ENCODE results near the gene MGARP.
"Not testable (repeated sequence)": the region's sequence is repeated elsewhere in the genome, so short reads cannot be mapped to it uniquely, and the experiment has no call there.

MGARP gene

GRCh38 chr4:139315221-139315675 is 35.2 kb upstream of the MGARP start:
- ATAC-seq (ENCODE audit: insufficient read depth, low read depth) (no peak), DNase-seq (no peak)
- no peaks in the 10 kb centered on the region for H3K27me3 ChIP-seq (ENCODE audit: insufficient read depth, low read length, poor library complexity)
- H3K4me1 ChIP-seq (ENCODE audit: insufficient read depth, low read length), result peaks cover 3% of the 10 kb centered on the region; the same call in 1 of the 2 replicates
- peaks cover 14% of the 10 kb centered on the region for H3K36me3 ChIP-seq (ENCODE audit: insufficient read depth, low read length)
- H3K27ac ChIP-seq (ENCODE audit: low read length), result no peak overlapping the region
- H4K20me1 ChIP-seq (ENCODE audit: insufficient read depth, low read length), result peaks cover 87% of the 10 kb centered on the region
- no peak overlapping the region for H2AFZ ChIP-seq (ENCODE audit: low read depth, low read length)
- no peak overlapping the region for H3K9ac ChIP-seq (ENCODE audit: low read depth, low read length)
- H3K79me2 ChIP-seq (ENCODE audit: insufficient read depth, low read length), result peaks cover 100% of the 10 kb centered on the region
- TF ChIP-seq, protein P1, sequence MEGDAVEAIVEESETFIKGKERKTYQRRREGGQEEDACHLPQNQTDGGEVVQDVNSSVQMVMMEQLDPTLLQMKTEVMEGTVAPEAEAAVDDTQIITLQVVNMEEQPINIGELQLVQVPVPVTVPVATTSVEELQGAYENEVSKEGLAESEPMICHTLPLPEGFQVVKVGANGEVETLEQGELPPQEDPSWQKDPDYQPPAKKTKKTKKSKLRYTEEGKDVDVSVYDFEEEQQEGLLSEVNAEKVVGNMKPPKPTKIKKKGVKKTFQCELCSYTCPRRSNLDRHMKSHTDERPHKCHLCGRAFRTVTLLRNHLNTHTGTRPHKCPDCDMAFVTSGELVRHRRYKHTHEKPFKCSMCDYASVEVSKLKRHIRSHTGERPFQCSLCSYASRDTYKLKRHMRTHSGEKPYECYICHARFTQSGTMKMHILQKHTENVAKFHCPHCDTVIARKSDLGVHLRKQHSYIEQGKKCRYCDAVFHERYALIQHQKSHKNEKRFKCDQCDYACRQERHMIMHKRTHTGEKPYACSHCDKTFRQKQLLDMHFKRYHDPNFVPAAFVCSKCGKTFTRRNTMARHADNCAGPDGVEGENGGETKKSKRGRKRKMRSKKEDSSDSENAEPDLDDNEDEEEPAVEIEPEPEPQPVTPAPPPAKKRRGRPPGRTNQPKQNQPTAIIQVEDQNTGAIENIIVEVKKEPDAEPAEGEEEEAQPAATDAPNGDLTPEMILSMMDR (IDR thresholded peaks at IDR 0.05; ENCODE audit: borderline replicate concordance, extremely low read depth, low read length, poor library complexity, severe bottlenecking), result no peak
- no peak for TF ChIP-seq EZH2 (IDR thresholded peaks at IDR 0.05; ENCODE audit: borderline replicate concordance, low read depth, low read length, severe bottlenecking)
- no peak overlapping the region for H3K4me2 ChIP-seq (ENCODE audit: insufficient read depth, low read length)
- H3K4me3 ChIP-seq (ENCODE audit: low read depth in 1 of 2, low read length in 2 of 2), result no peak overlapping the region
- no peaks in the 10 kb centered on the region for H3K9me3 ChIP-seq (ENCODE audit: insufficient read depth, low read length, severe bottlenecking)

GRCh38 chr4:139314047-139314800 is 34.2 kb upstream of the MGARP start:
- H3K4me1 ChIP-seq (ENCODE audit: insufficient read depth, low read length), result peaks cover 6% of the 10 kb centered on the region; the same call in 1 of the 2 replicates
- no peaks in the 10 kb centered on the region for H3K27me3 ChIP-seq (ENCODE audit: insufficient read depth, low read length, poor library complexity)
- peaks cover 99% of the 10 kb centered on the region for H3K79me2 ChIP-seq (ENCODE audit: insufficient read depth, low read length)
- no peaks in the 10 kb centered on the region for H3K9me3 ChIP-seq (ENCODE audit: insufficient read depth, low read length, severe bottlenecking)
- TF ChIP-seq, protein P1 (IDR thresholded peaks at IDR 0.05; ENCODE audit: borderline replicate concordance, extremely low read depth, low read length, poor library complexity, severe bottlenecking), result no peak
- no peak for TF ChIP-seq EZH2 (IDR thresholded peaks at IDR 0.05; ENCODE audit: borderline replicate concordance, low read depth, low read length, severe bottlenecking)
- H3K9ac ChIP-seq (ENCODE audit: low read depth, low read length), result no peak overlapping the region
- peaks cover 85% of the 10 kb centered on the region for H4K20me1 ChIP-seq (ENCODE audit: insufficient read depth, low read length)
- no peak overlapping the region for H2AFZ ChIP-seq (ENCODE audit: low read depth, low read length)
- no peak overlapping the region for H3K27ac ChIP-seq (ENCODE audit: low read length)
- no peak overlapping the region for H3K4me2 ChIP-seq (ENCODE audit: insufficient read depth, low read length)
- H3K4me3 ChIP-seq (ENCODE audit: low read depth in 1 of 2, low read length in 2 of 2), result no peak overlapping the region
- ATAC-seq (ENCODE audit: insufficient read depth, low read depth) (0 out of 3 replicates have a peak, but pooled peaks have one; percentile 29), DNase-seq (no peak)
- H3K36me3 ChIP-seq (ENCODE audit: insufficient read depth, low read length), result peaks cover 14% of the 10 kb centered on the region

- not testable (repeated sequence) for H2AFZ ChIP-seq (ENCODE audit: low read depth, low read length); H3K9ac ChIP-seq (ENCODE audit: low read depth, low read length); H3K4me1 ChIP-seq (ENCODE audit: insufficient read depth, low read length); H3K27me3 ChIP-seq (ENCODE audit: insufficient read depth, low read length, poor library complexity); H3K9me3 ChIP-seq (ENCODE audit: insufficient read depth, low read length, severe bottlenecking); ATAC-seq (ENCODE audit: insufficient read depth, low read depth); DNase-seq; H3K4me2 ChIP-seq (ENCODE audit: insufficient read depth, low read length); H3K4me3 ChIP-seq (ENCODE audit: low read depth in 1 of 2, low read length in 2 of 2); H3K27ac ChIP-seq (ENCODE audit: low read length)
- Histone ChIP-seq H3K36me3 (ENCODE audit: insufficient read depth, low read length) (peaks cover 17% of the 10 kb centered on the region), H3K79me2 (ENCODE audit: insufficient read depth, low read length) (peaks cover 99% of the 10 kb centered on the region), H4K20me1 (ENCODE audit: insufficient read depth, low read length) (peaks cover 83% of the 10 kb centered on the region)
These were observed 33.4 kb upstream of the MGARP start for GRCh38 chr4:139313414-139313813.

GRCh38 chr4:139312552-139313332 is 32.7 kb upstream of the MGARP start:
- no peak for TF ChIP-seq EZH2 (IDR thresholded peaks at IDR 0.05; ENCODE audit: borderline replicate concordance, low read depth, low read length, severe bottlenecking)
- TF ChIP-seq, protein P1 (IDR thresholded peaks at IDR 0.05; ENCODE audit: borderline replicate concordance, extremely low read depth, low read length, poor library complexity, severe bottlenecking), result no peak
- Histone ChIP-seq H3K9me3 (ENCODE audit: insufficient read depth, low read length, severe bottlenecking) (no peaks in the 10 kb centered on the region), H2AFZ (ENCODE audit: low read depth, low read length) (no peak overlapping the region), H3K27ac (ENCODE audit: low read length) (no peak overlapping the region), H3K36me3 (ENCODE audit: insufficient read depth, low read length) (peaks cover 19% of the 10 kb centered on the region), H3K79me2 (ENCODE audit: insufficient read depth, low read length) (peaks cover 99% of the 10 kb centered on the region), H3K27me3 (ENCODE audit: insufficient read depth, low read length, poor library complexity) (no peaks in the 10 kb centered on the region), H3K4me2 (ENCODE audit: insufficient read depth, low read length) (no peak overlapping the region), H4K20me1 (ENCODE audit: insufficient read depth, low read length) (peaks cover 82% of the 10 kb centered on the region), H3K4me3 (ENCODE audit: low read depth in 1 of 2, low read length in 2 of 2) (no peak overlapping the region), H3K9ac (ENCODE audit: low read depth, low read length) (no peak overlapping the region), H3K4me1 (ENCODE audit: insufficient read depth, low read length) (peaks cover 6% of the 10 kb centered on the region; the same call in 1 of the 2 replicates)
- ATAC-seq (ENCODE audit: insufficient read depth, low read depth) (no peak), DNase-seq (no peak)
